Activated CD4-positive, alpha-beta T cell treated with anti-CD3 and anti-CD28 coated beads for 1 hour (primary cell): ENCODE measurements around the gene DESI1.

Experiments used
- DNase-seq: peaks from one replicate; pipeline ENCODE4 v3.0.0-alpha.2; 2020

The DESI1 gene

GRCh38 chr22:41556561-41556960, 64.3 kb downstream of the DESI1 start:
- DNase-seq, result no peak

DNA sequence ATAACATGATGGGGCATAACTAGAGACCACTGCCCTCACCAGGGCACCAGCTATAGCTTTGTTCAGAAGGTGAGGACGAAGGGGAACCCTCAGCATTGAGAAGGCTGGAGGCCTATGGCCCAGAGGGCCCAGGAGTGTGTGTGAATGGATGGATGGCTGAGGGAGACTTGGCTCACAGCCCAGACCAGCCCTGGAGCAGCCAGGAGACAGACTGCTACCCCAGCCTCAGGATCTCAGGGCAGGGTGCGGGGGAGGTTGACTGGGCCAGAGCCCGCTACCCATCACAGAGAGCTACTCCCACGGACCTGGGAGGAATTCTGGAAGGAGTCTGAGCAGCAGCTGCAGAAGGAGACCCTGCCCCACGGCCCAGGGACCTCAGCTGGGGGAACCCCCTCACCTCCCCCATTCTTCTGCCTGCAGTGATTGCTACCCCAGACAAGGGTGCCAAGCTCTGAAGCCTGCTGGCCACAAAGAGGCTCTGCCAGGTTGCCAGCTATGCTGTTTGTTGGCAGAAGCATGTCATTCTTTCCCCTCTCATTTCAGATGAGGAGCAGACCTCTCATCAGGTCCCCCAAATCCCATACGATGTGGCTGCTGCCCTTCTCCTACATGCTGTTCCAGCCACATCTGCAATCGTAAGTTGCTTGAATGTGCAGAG, 65.4 kb downstream of the DESI1 start:
- DNase-seq, result no peak

DNA sequence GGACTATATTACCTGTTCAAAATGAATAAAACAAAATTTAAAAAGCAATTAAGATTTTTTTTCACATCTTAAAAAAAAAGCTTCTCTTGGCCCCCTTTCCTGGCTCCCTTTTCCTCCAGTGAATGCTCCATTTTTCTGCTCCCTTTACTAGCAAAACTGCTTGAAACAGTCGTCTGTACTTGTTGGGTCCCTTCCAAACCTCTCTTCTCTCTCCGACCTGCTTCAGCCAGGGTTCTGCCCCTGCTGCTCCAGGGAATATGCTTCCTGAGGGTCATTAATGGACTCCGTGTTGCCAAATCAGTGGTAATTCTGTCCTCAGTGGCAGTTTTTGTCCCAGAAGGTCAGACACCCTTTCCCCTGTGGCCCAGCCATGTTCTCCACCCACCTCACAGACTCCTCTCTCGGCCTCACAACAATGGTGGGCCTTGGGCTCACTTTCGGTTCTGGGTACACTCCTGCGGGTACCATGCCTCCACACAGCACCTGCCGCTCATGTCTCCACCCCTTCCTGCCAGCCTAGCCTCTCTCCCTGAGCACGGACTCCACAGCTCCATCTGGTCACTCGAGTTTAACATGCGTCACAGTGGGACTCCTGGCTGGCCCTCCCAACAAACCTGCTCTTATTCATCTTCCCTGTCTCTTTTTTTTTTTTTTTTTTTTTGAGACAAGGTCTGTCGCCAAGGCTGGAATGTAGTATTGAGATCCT, 68.8 kb downstream of the DESI1 start:
- DNase-seq, result no peak

GRCh38 chr22:41550952-41551491, 69.8 kb downstream of the DESI1 start:
- no peak for DNase-seq

DNA sequence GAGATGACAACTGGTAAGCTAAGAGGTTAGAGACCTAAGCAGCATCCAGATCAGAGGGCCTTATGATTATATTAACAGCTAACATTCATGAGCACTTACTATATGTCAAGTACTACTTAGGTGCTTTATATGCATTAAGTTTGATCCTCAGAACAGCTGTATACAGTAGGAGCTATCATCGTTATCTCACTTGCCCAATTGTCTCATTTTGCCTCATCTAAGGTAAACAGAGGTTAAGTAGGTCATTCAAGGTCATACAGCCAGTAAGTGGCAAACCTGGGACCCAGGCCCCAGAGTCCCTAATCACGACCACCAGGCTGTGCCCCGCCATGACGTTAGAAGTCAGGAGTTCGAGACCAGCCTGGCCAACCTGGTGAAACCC, 72.0 kb downstream of the DESI1 start:
- DNase-seq, result no peak
